Measurements from ENCODE around the gene RAI1. TPM values are rescaled to one million over a fixed set of nuclear protein-coding genes. Genes with fewer than 3 reads are reported as not detected.

RAI1 gene
- total RNA-seq, 1 experiment from 2014 or later: 5.9 TPM

DNA sequence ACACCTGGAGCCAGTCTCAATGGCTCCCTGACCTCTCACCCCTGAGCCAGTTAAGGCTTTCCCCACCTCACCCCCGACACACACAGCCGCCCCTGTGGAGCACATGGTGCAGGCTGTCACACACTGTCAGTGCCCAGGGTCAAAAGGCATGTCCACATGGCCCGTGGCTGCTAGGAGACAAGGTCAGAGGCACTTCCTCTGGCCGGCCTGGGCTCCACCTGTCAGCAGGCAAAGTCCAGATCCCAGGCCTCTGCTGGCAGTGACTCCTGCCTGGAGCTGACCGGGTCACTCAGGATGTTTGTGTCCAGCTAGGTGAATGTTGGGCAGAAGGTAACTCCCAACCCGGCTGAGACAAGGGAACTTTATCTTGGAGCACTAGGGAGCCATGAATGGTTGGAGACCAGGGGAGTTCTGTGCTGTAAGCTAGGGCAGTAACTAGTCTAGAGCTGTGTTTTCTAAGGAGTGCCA, 149.5 kb downstream of the RAI1 start:
- no peak for DNase-seq (ENCODE audit: low read depth)

DNA sequence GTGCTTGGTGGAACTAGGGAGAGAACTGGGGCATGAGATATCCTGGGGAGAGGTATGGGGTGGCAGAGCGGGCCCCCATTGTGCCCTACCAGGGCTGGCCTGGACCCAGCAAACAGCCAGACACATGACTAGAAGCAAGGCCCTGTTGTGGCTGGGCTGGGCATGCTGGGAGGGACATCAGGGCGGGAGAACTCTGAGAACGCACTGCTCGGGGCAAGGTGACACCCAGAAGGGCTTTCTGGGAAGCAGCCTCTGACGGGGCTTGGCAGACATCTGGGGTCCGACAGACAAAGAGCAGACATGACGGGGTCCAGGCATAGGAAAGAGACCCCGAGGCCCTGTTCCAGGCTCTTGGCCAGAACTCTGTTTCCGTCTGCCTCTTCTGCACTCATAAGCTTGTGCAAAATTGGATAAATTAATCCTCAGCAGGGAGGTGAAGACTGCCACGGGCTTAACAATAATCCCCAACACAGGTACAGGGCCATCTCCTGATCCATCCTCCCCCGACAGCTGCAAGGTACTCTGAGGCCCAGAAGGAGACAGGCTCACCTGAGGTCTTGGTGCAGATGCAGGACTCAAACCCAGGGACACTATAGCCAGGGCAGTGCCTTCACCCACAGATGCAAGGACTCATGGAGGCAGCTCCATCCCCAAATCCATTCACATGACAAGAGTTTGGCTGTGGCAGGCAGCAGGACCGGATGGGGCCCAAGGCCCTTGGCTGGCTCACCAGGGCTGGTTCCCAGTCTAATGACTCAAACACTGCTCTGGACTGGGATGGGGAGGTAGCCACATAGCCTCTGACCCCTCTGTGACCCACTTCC, 150.2 kb downstream of the RAI1 start:
- DNase-seq (ENCODE audit: low read depth): no peak

DNA sequence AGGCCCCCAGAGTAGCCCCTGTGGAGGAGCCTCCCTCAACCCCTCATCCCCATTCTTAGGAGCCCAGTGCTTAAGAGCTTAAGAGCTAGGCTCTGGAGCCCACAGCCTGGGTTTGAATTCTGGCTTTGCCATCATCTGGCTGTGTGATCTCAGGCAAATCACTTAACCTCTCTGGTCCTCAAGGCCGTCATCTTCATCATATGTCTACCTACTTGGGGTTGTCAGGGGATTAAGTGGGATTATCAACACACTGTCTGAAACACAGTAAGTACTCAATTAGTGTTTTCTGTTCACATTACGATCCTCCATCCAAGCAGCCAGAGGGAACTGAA, 150.7 kb downstream of the RAI1 start:
- no peak for DNase-seq (ENCODE audit: low read depth)

DNA sequence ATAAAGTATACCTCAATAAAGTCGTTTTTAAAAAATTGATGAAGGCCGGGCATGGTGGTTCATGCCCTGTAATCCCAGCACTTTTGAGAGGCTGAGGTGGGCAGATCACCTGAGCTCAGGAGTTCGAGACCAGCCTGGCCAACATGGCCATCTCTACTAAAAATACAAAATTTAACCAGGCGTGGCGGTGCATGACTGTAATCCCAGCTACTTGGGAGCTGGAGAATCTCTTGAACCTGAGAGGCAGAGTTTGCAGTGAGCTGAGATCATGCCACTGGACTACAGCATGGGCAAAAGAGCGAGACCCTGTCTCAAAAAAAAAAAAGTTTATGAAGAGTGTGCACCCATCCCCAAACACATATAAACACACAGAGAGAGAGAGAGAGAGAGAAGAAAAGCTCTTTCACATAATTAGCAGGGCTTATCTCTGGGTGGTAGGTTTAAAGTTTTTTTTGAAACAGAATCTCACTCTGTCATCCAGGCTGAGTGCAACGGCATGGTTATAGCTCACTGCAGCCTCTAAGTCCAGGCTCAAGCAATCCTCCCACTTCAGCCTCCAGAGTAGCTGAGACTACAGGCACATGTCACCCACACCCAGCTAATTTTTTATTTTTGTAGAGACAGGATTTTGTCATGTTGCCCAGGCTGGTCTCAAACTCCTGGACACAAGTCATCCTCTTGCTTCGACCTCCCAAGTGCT, 152.6 kb downstream of the RAI1 start:
- no peak for DNase-seq (ENCODE audit: low read depth)

DNA sequence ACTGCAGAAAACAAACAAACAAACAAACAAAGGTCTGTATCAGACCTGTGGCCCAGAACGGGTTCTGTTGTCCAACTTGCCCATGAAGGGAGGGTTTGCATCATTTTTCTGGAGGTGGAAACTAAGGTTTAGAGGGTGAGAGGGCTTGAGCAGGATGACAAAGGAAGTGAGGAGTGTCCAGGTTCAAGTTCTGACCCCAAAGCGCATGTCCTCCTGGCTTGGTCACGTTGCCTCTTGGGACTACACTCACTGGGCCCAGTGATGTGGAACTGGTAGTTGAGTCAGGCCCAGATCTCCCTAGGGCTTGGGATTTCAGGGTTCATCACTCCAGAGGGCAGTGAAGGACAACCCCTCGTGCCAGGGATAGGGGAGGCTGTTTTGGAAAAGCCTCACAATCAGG, 153.7 kb downstream of the RAI1 start:
- DNase-seq (ENCODE audit: low read depth): no peak

DNA sequence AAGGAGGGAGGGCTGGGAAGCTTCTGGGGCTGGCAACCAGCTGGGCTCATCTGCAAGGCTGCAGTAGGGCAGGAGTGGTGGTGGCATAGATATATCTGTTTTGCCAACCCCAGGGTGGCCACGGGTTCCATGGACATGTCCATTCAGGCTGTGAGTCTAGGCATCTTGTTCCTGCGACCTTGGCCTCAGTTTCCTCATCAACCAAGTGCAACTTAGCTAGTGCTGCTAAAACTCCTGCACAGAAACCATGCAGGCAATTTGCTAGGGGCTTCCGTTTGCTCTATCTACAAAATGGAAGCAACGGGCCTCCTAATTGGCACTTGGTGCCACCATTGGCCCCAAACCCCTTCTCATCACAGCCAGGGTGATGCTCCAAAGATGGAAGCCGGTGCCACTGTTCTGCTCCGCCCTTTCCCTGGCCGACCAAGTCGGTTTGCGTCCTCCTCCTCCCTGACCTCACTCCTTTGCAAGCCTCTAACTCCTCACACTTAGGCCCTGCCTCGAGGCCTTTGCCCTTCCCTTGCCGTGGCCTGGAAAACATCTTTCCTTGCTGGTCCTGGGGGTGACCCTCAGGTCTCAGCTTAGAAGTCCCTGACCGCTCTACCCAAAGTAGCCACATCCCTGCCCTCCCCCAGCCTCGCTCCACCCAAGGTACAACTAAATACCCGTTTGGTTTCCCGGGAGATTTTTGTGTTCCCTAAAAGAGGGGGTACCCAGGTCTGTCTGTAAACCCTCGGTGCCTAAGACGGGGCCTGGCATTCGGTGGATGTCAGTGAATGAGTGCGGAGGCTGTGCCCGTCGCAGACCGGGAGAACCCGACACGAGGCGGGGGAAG, 154.4 kb downstream of the RAI1 start:
- no peak for DNase-seq (ENCODE audit: low read depth)

DNA sequence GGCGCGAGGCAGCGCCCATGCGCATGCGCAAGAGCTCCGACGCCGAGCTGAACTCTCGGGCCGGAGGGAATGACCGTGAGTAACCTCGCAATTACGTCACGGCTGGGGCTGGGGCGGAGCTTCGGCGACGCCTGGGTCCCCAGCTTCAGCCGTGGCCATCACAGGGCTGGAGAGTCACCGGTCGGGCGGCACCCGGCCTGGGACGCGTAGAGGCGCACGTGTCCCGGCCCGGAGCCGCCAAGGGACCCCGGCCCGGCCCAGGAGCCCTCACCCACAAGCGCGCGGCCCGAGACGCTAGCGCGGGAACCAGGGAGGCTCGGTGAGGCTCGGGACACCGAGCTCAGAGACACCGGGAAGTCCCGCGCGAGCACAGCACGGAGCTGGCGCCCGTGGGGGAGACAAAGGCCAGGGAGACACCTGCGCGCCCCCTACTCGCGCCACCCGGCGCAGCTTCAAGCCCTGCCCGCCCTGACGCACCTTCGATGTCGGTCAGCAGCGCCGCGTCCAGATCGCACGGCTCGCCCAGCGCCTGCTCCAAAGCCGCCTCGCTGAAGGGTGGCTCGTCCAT, 155.1 kb downstream of the RAI1 start:
- DNase-seq (ENCODE audit: low read depth): peak; percentile 98

DNA sequence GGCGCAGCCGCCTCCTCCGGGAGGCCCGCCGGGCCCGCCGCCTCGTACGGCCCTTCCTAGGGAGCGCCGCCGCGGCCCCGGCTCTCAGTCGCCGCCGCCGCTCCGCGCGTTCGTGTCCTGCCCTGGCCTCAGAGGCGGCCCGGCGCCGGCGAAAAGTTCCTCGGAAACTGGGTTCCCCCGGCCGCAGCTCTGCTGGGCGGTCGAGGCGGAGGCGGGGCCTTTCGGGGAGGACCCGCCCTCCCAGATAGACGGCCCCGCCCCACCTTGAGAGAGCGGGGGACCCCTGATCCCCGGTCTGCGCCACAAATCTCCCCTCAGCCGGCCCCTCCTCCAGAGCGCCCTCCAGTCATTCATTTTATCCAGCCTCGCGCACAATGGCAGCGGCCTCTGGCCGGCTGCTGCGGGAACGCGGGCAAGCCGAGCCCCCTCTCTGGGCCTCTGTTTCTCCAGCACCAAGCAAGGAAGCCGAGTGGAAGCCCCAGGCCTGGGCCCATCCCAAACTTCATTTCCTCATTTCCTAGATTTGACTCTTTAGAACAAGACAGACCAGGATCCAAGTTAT, 155.6 kb downstream of the RAI1 start, which contains the start of gene SREBF1:
Gene SREBF1, minus strand, starts transcription at position 169 of the 562 bp plus-strand sequence. CDS start 169 bp downstream, outside the sequence.
- peak; percentile 66 for DNase-seq (ENCODE audit: low read depth)

DNA sequence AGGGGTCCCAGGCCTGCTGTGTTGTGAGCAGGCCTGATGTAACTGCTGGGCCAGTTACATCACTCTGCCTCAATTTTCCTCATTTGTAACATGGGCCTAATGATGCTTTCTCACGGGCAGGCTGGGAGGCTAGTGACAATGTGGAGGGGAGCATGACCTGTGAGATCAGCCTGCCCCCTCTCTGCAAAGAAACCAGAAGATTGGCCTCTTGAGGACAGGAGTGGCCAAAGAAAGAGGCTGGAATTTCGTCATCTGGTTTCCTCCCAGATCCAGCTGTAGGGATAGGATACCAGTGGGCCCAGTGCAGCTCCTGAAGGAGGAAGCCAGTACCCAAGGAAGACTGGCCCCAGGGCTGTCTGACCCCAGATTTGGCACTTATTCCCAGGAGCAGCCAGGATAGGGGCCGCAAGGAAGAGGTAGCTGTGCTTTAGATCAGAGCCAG, 156.1 kb downstream of the RAI1 start:
- peak; percentile 55 for DNase-seq (ENCODE audit: low read depth)

DNA sequence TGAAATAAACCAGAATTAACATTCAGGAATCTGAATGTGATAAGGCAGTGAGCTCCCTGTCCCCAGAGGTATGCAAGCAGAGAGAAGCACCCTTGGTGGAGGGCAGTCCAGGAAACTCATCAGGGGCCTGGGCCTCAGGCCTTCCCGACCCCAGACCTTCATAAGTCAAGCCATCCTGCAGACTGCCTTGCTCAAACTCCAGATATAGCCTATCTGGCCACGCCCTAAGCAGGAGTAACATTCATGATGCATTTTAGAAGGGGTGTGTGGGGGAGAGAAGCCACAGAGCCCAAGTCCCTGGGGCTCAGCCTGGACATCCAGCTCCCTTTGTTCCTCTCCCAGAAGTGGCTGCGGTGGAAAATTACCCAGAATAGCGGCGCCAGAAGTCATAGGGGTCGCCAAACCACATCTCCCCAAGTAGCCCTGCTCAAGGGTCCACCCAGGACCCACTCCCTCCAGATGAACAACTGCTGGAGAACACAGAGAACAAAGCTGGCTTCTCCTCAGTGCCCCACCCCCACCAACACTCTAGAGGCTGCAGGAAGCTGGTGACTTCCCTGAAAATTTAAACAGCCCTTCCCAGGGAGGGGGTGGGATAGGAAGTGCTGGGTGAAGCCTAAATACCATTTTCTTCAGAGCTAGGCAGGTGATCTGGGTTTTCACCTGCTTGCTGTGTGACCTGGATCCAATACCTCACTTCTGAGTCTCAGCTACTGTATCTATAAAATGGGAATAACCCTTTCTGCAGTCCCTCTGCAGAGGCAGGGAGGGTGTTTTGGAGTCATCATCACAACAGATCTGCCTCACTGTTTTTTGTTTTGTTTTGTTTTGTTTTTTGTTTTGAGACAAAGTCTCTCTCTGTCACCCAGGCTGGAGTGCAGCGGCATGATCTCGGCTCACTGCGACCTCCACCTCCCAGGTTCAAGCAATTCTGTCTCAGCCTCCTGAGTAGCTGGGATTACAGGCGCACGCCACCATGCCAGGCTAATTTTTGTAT, 157.0 kb downstream of the RAI1 start:
- peak; percentile 56 for DNase-seq (ENCODE audit: low read depth)

DNA sequence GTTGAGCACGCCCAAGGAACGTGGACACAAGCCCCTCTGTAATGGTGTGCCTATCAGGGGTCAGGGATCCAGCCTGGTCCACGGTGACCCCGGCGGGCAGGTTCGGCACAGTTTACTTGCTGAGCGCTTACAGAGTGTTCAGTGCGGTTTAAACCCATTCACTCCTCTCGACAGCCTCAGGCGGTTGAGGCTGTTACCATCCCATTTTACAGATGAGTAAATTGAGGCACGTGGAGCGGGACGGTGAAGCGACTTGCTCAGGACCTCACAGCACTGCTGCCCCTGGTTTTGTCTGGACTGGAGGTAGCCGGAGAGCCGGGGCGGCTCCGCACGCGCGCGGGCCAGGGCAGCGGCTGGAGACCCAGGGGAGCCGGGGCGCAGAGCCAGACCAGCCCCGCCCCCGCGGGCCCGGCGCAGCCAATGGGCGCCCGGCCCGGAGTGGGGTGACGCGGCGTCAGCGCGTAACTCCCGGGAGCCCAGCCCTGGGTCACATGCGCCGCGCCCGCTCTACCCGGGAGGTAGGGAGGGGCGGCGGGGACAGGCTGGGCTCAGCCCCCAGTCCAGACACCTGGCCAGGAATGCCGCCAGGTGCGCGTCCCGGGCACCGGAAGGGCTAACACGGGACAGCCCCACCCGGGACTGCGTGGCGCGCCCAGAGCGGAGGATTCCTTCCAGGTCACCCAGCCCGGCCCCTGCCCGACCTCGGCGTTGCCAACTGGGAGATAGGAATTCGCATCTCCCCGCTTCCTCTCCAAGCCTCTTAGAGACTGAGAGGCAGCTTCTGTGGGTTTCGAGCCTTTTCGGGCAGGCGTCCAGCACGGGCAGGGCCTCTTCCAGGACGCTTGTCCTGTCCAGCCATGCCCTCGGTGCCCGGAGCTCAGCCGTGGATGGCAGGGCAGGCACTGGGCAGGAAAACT, 158.8 kb downstream of the RAI1 start:
- DNase-seq (ENCODE audit: low read depth): peak; percentile 93

DNA sequence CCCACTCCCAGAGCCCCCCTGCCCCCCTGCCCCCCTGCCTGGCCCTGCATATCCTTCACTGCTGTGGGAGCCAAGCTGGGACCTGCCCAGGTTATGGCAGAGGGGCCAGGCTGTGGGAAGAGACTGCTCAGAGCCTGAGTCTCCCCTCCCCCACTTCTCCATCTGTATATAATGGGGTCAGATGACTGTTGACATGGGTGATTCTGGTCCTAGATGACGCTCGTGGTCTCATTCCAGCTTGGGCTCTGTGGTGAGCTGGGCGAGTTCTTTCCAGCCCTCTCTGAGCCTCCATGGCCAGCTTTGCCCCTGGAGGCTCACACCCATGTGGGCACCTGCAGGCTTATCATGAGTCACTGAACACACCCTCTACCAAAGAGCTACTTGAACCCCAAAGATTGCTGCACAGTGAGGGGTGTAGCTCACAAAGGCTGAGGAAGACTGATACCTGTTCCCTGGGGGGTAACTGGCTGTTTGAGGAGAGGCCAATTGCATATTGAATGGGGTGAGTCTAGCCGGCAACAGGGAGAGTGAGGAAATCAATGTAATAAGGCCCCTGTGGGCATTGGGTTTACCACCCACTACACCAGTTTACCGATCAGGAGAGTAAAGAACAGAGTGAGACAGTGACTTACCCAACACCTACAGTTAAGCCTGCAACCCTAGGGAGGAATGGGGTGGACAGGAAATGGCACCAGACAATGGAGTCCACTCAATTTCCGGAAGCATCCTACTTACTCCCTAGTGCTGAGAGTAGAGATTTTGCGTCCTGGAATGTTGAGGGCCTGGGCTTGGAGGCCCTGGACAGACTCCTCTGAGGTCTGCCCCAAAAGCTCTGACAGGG, 159.7 kb downstream of the RAI1 start:
- peak; percentile 52 for DNase-seq (ENCODE audit: low read depth)

DNA sequence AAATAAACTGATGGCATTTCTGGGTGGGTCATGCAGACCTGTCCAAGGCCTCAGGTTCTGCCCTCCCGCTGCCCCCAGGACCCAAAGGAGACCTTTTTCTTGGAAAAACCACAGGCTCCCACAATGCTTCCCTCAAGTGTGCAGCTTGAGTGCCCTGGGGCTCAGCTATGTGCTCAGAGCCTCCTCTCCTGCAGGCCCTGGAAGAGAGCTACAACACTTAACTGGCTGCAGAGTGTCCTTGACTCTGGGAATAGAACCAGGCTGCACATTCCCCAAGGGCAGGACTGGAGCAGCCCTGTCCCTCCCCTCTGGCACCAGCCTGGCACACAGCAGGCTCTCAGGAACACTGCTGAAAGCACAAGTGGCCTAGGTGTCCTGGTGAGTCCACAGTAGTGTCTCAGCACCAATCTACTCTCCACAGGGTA, 160.4 kb downstream of the RAI1 start:
- DNase-seq (ENCODE audit: low read depth): no peak

DNA sequence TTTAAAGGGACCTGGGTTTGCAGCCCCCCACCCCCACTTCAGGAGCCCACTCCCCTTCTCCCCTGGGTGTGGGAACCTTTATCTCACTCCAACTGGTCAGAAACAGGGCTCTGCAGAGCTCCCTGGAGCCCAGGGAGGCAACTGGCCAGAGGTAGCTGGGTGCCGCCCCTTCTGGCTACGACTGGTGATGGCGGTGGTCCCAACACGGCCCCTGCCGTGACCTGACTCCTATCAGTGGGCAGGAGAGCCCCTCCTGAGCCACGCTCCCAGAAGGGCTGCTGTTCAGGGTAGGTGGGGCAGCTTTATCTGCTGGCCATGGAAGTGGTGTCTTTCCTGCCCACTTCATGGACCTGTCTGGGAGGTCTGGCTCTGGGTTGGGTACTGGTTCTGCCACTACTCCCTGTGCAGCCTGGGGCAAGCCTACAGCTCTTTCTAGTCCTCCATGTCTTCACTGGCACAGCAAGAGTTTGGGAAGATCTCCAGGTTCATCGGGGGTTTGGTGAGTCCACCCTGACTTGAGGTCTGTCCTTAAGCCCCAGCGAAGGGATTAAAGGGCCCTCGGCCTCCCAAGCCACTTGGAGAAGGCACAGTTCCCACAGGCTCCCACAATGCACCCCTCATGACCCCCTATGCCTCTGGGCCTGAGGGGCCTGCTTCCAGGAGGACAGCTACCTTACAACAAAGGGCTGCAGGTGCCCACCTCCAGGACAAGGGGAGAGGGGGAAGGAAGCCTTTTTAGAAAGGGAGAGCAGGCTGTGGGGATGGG, 161.0 kb downstream of the RAI1 start:
- DNase-seq (ENCODE audit: low read depth): no peak

DNA sequence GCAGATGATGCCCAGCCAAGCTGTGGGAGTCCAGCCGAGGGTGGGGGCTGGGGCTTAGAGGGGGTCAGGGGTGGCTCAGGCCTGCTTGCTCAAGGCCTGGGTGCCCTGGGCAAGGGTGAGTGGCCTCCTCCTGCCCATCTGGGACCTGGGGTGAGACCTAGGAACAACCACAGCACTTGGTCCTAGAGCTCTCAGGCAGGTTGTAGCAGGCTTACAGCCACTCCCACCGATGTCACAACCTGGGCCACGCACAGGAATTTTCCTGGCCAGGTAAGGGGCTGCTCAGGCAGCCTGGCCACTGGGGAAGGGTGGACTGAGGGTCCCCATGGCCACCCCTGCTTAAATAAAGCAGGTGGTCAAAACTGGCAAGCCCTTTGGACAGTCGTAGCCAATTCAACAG, 161.8 kb downstream of the RAI1 start:
- DNase-seq (ENCODE audit: low read depth): no peak

DNA sequence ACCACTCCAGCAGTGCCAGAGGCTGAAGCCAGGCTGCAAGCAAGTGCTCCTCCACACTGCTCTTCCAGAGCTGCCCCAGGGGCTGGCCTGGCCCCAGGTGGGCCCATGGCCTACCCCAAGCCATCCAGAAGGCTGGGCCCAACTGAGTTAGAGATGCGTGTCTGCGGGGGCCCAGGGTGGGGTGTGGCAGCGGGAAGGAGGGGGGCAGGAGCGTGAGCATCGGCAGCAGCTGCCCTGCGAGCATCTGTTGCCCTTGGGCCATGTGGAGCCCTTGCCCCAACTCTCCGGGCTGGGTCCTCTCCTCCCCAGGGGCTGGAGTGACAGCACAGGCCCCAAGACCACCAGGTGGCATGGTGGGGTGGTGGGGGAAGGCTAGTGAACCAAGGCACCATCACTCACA, 162.8 kb downstream of the RAI1 start:
- no peak for DNase-seq (ENCODE audit: low read depth)

DNA sequence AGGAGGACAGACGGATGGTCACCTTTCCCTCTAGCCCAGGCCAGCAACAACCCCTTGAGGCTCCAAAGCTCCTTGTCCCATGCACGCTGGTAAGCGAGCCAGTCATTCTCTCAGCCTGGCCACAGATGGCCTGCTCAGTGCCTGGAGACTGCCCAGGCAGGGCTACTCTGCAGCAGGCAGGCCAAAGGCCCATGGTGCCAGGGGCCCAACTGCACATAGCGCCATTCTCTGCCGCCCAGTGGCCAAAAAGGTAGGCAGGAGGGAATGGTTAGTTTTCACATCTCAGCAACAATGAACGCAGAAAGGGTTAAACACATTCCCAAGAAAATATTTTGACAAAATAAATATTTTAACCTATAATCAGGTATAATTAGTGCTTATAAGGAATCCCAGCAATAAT, 163.2 kb downstream of the RAI1 start:
- no peak for DNase-seq (ENCODE audit: low read depth)

Measured in Daoy (cell line).